CD4-positive, alpha-beta T cell treated with Interferon gamma for 1 hour (primary cell): ENCODE data around the gene BRCA2.

ENCODE experiments used
- DNase-seq: peaks from one replicate; pipeline ENCODE4 v3.0.0-alpha.2; 2020

Gene BRCA2

DNA sequence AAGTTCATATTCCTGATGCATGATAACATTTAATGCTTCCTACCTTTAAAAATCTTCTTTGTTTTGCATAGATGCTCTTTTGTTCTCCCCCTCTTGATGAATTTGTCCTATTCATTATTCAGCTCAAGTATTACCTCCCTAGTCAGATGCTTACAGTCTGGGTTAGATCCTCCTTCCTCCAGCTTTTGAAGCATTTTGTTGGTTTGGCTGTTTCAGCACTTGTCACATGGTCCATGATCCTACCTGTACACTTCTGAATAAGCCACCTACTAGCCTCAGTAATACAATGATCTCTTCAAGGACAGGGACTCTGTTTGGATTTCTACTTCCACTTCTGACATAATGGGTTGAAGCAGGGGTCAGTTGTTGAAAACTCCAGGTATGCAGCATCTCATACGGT lies 75.2 kb downstream of the BRCA2 start:
- no peak for DNase-seq

DNA sequence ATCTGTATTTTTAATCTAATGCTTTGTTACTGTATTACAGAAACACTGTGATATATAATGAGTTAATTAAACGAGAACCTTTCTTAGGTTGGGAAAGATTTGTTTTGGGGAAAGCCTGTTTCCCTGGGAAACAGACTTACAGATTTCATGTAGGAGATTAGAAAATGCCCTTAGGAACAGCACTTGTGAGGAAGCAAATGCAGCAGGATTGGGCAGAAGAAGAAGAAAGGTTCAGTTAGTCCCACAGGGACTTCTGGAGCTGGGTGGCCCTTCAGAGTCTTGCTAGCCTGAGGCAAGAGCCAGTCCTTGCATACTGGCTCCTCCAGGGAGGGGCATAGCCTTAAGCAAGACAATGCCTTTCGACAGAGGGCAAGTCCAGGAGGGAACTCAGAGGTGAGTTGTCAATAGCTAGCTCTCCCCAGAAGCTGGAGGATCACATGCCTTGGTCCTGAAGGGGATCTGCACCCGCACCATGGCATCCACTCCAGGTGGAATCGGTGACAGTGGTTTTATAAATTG lies 75.9 kb downstream of the BRCA2 start:
- no peak for DNase-seq

DNA sequence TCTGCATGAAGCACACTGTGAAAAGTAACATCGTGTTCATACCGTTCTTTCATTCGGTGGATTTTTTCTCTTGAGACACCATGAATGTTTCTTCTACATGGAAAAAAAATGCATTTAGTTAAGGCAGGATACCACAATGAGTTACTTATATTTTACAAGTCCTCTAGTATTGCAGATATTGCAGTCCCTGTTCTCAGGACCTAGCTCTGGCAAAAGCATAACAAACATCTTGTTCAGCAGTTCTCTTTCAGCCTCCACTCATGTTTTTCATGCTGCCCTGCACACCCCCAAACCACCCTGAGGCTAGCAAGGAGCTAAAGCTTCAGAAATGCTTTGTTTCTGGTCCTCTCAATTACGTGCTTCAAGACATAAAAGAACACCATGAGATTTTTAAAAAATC lies 87.8 kb downstream of the BRCA2 start:
- no peak for DNase-seq

DNA sequence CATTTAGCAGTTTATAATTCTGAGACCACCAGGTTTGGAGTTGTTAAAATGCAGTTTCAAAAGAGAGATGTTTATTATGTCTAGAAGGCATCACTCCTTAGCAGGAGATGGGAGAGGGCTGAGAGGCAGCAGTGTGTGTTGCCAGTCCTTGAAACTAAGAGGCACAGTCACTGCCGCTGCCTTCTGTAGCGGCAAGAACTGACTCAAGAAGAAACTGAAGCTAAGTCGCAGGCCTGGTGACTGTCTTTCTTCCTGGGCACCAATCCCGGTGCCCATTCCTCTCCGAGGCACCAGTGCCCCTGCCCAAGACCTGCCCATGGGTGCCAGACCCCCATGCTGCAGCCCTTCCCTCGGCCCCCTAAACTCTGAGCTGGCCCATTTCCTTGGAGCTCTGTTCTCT lies 92.5 kb downstream of the BRCA2 start:
- DNase-seq: no peak

DNA sequence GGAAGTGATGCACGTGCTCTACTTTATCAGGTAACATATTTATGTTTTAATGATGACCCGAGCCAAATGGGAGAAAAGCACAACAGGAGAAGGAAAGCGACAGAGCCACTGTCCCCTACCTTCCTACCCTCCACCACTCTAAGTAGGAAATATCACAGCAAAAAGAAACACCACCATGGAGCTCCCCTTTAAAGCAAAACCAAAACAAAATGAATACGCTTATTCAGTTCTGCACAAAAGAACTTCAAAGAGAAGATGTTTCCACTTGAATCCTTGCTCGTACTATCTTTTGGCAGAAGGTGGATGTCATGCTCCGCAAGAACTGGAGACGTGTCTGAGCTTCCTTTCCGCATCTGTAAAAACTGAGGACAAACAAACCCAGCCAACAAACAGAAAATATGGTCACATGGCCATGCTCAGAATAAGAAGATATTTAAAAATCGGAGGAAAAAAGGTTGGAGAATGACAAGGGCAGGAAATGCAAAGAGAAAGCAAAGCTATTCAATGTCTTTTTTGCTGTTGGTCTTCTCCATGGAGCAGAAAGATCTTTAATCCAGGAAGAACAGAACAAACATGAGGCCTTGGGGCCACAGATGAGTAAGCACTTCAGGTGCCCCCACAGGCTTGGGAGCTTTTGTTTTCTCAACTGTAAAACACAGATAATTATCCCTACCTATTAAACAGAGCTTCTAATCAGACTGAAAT lies 93.1 kb downstream of the BRCA2 start:
- DNase-seq: no peak

DNA sequence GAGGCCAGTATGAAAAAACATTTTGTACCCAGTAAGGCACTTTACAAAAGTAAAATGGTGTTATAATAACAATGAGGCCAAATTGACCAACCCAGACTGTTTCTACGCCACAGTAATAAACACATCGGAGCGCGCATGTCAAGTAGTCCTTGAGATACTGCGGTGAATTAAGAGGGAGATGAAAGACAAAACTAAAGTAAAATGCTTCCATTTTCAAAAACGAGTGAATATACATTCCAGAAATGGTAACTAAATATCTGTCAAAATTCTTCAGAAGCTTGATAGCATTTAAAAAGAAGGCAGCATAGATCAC lies 93.6 kb downstream of the BRCA2 start:
- DNase-seq: no peak

DNA sequence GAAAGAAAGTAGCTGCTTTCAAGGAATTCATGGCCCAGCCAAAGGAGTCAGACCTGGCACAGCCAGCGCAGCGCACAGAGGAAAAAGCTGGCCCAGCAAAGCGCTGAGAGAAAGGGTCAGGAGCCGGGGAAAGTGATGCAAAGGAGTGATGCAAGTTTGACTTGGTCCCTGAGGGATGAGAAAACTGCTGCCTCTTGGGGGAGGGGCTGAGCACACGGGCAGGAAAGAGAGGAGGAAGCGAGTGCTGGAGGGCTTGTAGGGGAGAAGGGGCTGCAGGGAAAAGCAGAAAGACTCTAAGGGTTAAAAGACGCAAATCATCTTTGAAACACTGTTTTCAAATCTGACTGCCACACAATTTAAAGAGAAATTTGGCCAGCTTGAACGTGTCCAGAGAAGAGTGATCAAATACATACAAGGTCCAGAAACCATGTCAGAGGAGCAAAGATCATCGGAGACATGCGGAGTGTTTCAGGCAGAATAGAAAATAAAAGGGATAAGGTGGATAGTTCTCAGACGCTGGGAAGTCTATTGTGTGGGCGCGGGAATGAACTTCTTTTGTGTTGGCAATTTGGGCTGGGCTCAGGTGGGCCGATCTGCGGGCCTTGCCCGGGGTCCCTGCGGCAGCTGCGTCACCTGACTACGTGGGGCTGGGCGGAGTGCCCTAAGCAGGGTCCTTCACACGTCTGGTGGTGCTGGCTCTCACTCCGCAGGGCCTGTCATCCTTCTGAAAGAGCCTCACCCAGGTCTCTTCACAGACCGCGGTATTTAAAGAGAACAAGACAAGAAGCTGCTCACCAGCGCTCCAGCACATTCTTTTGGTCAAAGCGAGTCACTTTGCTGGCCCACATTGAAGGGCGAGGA lies 94.5 kb downstream of the BRCA2 start:
- DNase-seq: no peak

DNA sequence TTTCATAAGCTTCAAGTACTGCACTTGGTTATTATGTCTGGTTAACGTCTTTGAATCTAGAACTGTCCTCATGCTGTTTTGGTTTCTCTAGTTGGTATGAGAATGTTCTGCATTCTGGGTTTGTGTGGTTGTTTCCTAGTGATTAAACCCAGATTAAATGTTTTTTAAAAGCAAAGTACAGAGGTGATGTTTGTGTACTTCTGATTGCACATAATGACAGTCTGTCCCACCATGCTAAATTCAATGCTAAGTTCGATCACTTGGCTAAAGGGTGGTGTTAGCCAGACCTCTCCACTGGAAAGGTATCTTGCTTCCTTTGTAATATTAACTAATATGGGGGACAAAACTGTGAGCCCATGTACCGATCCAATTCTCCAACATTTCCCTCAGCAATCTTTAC lies 98.0 kb downstream of the BRCA2 start:
- DNase-seq: no peak

DNA sequence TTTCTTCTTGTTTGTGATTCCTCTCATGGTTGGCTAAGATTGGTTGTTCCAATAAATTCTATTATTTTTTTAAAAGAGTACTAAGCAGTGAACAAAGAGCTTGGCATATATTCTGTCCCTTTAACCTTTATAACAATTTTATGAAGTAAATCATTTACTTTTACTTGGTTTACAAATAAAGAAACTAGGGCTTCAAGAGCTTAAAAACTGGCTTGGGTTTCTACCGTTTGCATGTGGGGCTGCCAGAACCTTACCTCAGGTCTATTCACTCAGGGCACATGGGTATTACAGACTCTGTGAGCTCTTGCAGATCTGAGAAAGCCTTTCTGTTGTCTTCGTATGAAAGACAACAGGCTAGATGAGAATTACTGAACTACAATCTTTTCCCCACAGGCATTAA lies 99.3 kb downstream of the BRCA2 start:
- no peak for DNase-seq

DNA sequence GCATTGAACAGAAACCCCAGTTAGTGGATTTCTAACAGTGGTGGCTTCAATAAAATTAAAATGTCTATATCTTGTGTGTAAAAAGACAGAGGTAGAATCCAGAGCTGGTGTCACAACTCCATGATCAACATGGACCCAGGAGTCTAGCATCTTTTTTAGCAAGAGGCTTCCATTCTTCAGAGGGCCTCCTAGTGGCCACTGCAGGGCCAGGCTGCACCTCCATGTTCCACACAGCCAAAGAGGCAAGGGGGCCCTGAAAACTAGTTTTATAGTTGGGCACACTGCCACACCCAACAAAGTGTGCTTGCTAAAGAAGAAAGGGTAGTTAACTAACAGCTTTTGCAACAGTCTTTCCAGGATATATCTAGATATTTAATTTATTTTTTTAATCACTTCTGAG lies 99.7 kb downstream of the BRCA2 start:
- peak; percentile 10 for DNase-seq

DNA sequence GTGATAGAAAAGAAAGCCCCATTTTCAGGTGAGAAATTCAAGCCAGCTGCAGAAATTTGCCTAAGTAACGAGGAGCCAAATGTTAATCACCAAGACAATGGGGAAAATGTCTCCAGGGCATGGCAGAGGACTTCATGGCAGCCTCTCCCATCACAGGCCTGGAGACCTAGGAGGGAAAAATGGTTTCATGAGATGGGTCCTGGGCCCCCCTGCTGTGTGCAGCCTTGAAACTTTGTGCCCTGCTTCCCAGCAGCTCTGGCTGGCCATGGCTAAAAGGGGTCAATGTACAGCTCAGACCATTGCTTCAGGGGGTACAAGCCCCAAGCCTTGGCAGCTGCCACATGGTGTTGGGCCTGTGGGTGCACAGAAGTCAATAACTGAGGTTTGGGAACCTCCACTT lies 102.7 kb downstream of the BRCA2 start:
- no peak for DNase-seq

DNA sequence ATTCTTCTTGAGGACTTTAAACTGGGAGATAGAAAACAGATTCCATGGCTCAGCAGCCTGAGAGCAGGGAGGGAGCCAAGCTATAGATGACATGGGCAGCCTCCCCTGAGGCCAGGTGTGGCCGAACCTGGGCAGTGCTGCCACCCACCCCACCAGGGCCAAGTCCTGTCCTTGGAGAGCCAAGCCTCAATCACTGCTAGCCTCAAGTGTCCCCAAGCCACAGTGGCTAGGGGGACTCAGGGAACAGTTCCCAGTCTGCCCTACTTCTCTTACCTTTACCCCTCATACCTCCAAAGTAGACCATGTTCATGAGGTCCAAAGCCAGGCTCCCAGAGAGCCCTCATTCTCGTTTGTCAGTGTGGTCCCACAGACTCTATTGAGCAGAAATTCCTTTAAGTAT lies 104.6 kb downstream of the BRCA2 start:
- DNase-seq: no peak

DNA sequence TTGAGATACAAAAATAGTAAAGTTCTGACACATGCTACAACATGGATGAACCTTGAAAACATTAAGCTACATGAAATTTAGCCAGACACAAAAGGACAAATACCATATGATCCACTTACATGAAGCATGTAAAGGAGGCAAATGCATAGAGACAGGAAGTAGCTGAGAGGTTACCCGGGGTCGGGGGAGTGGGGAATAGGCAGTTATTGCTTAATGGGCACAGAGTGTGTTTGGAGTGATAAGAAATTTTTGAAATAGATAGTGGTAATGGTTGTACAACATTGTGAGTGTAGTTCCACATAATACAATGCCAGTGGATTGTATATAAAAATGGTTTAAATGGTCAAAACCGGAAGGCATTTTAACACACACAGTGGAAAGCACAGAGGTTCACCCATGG lies 108.3 kb downstream of the BRCA2 start:
- no peak for DNase-seq

DNA sequence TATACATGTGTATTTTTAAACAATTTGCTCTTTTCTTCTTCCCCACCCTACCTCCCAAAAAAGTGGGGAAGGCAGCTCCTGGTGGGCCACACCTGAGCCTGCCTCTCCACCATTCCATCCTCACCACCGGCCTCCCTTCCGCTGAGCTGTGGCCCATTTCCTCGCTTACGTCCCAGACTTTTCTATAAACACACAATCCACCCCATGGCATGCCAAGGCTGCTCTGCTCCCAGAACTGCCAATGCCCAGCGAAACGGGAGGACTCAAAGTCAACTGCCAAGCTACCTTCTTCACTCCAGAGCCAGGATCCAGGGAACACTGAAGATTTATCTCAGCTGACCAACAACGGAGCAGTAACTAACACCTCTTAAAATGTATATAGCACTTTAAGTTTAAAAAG lies 109.8 kb downstream of the BRCA2 start:
- no peak for DNase-seq

DNA sequence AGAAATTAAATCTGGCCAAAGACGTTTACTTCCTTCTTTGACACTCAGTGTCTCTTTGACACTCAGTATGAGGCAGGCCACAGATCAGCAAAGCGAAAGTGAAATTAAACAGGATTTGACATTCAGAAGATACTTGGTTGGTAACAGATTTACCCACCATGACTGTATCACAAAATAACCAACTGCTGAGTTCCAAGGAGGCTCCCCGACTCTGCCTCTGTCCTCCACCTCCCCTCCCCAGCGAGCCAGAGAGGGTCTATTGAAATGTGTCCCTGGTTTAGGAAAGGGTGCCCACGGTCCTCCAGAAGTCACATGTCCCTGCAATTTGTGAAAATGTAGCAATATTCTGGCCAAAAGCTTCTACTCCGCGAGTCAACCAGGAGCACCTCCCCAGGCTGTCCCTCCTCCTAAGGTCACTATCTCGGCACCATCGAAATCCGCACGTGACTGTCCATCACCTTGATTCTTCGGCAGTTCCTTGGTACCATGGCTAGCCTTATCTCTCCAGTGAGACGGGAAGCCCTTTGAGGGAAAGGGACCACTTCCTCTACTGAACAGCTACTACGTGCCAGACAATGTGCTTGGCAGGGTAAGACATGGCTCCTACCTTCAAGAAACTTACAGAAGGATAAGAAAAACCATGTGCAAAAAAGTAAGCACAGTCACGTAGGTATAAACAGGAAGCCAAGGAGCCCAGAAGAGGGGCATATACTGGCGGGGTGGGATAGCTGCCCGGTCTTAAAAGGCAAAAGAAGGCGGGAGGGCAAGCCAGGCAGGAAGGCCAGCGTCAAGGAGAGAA lies 111.1 kb downstream of the BRCA2 start:
- DNase-seq: peak; percentile 29

DNA sequence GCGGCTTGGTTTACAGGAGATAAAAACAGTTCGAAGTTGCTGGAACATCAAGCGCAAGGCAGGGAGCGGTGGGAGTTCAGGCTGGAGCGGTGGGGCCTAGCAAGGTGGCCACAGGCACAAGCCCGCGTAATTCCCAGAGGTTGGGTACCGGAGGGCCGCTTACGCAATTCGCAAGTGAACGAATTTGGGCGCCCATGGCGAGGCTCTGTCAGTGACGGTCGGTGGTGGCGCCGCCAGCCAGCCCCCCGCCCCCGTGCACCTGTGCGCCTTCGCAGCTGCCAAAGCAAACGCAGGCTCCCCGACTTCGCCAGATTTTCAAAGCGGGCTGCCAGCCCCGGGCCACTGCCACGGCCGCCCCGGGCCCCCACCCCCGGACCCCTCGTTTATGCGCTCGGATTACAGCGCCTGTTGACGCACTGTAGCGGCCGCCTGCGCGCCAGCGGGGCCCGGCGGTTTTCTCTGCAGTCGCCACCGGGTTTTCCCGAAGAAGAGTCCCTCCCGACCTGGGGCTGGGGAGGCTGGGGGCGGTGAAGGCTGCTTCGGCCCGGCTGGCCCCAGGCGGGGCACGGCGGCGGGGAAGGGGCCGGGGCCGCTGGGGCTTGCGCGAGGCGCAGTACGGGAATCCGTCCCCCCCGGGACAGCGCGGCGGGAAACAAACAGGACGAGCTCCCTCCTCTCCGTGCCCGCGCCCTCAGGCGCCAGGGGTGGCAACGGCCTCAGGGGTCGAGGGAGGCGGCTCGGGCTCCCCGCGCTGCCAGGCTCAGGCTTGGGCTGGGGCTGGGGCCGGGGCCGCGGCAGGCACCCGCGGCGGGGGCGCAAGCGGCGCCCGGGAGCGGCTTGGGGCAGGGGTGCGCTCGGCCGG lies 111.9 kb downstream of the BRCA2 start:
- DNase-seq: peak; percentile 63

DNA sequence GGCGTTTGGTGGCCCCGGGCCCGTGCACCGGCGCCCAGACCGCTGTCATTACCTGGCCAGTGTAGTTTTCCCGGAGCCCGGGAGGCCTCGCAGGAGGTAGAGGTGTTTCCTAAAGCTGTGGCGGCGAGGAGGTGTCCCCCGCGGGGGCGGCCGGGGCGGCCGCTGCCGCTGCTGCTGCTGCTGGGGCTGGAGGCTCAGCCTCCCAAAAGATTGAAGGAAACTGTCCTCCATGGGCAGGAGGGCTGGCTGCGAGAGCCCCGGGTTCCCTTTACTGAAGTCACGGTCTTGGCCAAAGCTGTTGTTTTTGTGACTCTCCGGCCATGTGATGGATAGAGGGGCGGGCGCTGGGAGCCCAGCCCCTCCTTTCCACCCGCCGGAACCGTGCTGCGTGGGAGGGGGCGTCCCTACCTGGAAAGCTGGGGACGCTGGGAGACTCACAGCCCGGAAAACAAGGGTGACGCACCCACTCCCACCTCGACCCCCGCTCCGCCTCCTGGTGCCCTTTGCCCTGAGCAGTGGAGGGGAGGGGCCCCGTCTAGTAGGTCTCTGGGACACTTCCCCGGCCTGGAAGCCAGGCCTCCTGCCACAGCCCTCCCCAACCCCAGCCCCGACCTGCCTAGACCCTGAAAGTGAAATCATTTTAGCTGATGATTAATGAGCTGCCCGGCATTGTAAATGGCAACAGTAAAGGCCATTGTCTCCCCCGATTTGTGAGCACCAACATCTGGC lies 112.7 kb downstream of the BRCA2 start, which contains the start of gene N4BP2L1:
N4BP2L1 (minus strand) TSS at position 279 of the 729 bp plus-strand sequence; CDS start at position 231, 48 bp downstream.
- DNase-seq: peak; percentile 93

DNA sequence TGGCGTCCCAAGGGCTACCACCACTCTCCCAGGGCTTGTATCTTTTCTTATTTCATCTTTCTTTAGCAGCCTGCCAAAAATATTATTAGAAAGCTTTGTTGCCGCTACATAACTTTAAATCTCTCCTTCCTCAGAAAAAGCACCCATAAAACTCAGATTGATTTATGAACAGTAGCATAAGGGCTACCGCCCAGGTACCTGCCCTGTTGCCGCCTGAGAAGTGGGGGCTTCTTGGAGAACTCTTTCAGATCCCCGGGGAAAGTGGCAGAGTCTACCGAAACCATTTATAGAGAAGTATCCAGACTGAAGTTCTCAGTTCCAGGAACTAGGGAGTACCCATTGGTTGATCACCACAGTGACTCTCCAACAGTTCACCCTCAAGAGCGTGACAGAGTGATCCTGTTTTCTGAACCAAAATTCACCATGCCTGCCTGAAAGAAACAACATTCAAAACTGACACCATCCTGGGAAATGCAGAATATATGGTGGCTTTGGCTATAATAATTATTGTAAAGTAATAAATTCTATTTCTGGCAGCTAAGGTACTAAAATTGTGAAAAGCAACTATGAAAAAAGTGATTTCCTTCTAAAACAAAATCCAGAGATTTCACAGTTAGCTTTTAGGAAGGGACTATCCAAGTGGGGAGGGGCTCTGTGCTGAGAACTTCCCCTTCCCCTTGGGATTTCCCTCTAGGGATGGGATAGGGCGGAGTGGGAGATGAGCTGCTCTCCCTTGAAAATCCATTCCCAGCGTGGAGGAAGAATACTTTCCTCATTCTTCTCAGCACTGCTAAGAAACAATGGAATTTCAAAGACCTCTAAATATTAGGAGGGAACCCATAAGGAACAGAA lies 113.5 kb downstream of the BRCA2 start:
- DNase-seq: peak; percentile 23

DNA sequence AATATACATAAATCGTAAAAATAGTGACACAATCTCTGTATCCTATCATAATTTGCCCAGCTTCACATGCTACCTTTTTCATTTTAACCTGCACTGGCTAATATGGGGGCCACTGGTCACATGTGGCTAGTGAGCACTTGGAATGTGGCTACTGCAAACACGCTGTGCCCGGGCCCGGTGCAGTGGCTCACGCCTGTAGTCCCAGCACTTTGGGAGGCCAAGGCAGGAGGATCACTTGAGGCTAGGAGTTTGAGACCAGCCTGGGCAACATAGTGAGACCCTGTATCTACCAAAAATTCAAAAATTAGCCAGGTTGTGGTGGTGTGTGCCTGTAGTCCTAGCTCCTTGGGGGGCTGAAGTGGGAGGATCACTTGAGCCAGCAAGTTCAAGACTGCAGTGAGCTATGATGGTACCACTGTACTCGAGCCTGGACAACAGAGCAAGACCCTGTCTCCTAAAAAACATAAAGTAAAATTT lies 114.2 kb downstream of the BRCA2 start:
- no peak for DNase-seq

DNA sequence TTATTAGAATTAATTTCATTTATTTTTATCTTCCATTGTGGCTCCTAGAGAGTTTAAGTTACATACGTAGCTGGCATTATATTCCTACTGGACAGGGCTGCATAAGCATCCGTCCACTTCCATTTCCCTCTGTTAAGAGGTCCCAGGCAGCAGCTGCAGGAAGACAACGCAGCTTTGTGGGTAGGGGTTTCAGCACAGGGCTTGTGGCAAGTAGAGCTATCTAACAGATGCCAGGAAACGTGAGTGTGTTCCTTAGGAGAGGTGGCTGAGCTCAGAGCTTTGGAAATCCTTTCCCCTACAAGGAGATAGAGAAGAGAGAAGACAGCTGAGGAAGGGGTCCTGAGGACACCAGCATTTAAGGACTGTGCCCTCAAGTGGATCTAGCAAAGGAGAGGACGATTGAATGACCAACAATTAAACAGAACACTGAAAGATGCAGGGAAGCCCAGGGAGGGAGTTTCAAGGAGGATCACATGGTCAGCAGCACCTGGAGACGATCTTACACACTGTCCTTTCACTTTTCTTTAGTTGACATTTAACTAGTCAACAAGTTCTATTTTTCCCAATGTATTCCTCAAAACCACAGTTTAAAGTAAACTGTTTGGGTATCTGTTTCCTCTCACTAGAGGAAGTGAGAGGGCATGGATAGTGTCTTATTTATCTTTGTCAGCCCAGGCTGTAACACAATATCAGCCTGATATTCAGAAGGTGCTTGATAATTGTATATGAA lies 114.9 kb downstream of the BRCA2 start:
- no peak for DNase-seq
